EL (cell line): Measurements from ENCODE around the gene TMEM161B.
"Not testable (repeated sequence)": the region's sequence is repeated elsewhere in the genome, so short reads cannot be mapped to it uniquely, and the experiment has no call there.

Source experiments
- DNase-seq: peaks from one replicate; pipeline ENCODE4 v3.0.0-alpha.2; 2016

TMEM161B gene

DNA sequence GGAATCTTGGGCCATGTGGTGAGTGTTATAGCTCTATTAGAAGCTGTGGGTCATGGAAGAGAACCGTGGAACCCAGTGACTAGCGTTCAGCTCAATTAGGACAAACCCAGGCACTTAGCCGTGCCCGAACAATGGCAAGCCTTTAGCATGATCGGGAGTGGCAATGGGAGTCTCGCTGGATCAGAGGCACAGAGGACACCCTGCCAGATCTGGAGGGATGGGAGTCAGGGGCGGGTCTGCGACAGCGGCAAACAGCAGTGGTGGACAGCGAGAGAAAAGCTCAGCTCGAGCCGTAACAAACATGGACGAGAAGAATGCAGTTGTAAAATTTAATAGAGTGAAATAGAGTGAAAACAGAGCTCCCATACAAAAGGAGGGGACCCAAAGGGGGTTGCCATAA, 91.2 kb downstream of the TMEM161B start:
- DNase-seq = not testable (repeated sequence)

DNA sequence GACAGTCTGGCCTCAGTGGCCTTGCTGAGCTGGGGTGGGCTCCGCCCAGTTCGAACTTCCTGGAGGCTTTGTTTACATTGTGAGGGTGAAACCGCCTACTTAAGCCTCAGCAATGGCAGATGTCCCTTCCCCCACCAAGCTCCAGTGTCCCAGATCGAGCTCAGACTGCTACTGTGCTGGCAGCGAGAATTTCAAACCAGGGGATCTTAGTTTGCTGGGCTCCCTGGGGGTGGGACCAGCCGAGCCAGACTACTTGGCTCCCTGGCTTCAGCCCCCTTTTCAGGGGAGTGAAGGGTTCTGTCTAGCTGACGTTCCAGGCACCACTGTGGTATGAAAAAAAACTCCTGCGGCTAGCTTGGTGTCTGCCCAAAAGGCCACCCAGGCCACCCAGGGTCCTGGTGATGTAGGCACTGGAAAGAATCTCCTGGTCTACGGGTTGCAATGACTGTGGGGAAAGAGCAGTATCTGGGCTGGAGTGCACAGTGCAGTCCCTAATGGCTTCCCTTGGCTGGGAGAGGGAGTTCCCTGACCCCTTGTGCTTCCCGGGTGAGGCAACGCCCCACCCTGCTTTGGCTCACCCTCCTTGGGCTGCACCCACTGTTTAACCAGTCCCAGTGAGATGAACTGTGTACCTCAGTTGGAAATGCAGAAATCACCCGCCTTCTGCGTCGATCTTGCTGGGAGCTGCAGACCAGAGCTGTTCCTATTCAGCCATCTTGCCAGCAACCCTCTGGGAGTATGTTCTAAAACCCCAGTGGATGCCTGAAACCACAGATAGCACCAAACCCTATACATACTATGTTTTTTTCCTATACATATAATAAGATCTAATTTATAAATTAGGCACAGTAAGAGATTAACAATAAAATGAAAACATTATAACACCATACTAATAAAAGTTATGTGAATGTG, 95.5 kb downstream of the TMEM161B start:
- DNase-seq = peak; percentile 3

DNA sequence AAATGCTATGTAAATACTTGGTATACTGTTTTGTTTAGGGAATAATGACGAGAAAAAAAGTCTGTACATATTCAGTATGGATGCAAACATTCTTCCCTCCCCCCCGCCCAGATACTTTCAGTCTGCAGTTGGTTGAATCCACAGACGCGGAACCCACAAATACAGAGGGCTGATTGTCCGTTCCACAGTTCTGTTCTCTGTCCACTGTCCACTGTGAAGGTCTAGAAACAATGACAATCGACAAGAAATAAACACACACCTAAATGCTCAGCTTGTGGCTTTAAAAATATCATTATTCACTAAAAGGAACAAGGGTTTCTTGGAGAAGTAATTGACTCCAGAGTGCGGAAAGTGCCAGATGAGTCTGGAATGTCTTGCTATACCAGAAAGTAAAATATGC, 109.1 kb downstream of the TMEM161B start:
- no peak for DNase-seq

DNA sequence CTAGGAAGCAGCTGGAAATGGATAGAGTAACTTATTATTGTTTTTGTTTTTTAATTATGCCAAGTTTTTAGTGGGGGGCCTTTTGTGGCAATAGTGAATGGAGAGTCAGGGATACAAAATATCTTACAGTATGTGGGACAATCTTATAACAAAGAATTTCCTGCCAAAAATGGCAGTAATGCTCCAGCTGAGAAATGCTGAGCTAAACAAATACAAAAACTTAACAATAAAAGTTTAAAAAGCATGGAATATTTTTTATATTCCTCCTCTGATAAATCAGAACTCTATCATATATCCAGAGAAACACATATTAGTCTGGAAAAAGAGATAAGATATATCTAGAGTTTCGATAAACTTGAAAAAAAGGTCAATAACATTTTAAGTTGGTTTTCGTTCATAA, 110.6 kb downstream of the TMEM161B start:
- no peak for DNase-seq

DNA sequence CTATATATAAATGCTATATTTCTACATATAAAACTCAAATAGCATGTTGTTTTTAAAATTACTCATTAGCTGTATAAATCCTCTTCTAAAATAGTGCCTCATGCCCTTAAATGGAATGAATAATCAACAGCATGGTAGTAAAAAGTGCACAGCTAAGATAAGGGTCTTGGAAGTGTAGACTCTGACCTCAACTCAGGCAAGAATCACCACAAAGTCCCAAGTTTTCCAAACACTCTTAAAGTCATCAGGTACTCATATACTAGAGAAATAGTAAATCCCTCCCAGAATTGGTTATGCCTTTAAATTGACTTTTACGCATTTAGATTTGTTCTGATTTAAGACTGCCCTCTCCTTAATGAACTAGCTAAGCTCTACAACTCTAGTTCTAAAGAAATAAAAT, 113.8 kb downstream of the TMEM161B start:
- no peak for DNase-seq

DNA sequence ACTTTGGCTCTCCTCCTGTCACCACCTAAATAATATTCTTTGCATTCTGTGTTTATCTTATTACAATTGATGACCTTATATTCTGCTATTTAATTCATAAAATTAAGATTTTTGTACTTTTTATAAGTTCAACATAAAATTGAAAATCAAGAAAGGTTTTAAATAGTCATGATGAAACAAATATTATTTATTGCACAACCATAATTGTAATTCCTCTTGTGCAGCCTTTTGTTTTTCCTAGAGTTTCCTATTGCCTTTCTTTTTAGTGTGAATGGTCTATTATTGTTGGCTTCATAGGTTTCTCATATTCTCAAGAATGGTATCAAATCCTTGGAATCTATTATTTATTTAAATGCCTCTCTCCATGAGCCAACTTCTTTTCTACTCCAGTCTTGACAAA, 117.9 kb downstream of the TMEM161B start:
- no peak for DNase-seq

DNA sequence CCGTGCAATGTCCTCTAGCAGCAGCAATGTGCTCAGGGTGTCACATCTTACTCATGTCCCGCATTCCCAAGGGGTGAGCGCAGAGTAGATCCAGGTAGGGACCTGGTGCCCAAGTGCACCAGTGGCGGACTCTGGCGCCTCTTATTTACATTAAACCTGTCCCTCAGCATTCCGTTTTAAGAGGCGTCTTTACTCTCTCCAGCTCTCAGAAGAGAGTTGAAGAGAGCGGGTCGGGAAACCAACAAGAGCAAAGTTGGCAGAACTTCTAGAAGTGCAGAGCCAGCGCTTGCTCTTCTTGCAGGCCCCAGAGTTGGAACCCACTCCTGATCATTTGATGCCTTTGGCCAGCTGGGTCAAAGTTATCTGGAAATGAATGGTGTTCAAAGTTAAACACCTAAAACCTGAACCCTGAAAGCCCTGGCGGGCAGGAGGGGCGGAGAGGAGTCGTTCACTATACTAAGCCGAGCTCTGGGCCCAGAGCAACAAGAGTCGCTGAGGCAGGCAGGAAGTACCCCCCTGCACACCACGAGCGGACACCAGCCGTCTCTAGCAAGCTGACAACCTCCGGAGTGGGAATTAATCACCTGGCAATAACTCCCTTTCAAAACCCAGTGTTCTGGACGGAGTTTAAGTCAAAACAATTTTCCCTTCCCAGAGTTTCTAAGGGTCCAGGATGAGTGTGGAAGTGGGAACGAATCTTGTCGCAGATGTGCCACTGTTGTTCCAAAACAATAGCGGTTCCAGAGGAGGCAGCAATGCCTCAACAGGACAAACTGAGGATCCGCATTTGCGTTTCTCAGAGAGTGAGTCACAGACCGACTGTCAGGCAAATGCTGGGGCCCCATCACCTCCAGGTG, 122.8 kb downstream of the TMEM161B start:
- no peak for DNase-seq

DNA sequence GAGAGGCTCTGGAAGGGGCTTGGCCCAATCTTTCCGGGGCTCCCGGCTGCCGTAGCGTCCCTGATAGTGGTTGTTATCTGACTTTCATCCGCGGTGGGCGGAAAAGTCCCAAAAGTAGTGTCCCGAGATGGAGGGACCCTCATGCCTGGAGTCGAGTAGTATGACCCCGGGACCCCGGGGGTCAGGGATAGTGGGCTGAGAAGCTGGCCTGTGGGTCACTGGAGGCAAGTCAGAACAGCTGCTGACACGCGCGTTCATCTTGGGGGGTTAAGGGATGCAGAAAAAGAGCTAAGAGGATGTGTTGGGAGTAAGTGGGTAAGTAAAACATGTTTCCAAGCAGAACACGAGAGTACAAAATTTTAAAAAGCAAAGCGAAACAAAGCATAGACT, 123.4 kb downstream of the TMEM161B start:
- DNase-seq = no peak
